BLaER1 treated with 17β-estradiol and CSF1 and Interleukin-3, amounts not matched to agents 10 nM and 100 nM (cell line): ENCODE results near the gene ADCY1.
"Not testable (repeated sequence)": the region's sequence is repeated elsewhere in the genome, so short reads cannot be mapped to it uniquely, and the experiment has no call there.

Source experiments
- H3K27ac ChIP-seq, 11 experiments: shearing (Covaris generic); formaldehyde crosslinking; 2 replicates each; pipeline ENCODE4 v1.8.1; 2022
- H3K27me3 ChIP-seq, 11 experiments: shearing (Covaris generic); formaldehyde crosslinking; 2 replicates each; pipeline ENCODE4 v1.8.1; 2022
- H3K36me3 ChIP-seq, 11 experiments: shearing (Covaris generic); formaldehyde crosslinking; 2 replicates each; pipeline ENCODE4 v1.8.1; 2022
- H3K4me1 ChIP-seq, 10 experiments: shearing (Covaris generic); formaldehyde crosslinking; 2 replicates each; pipeline ENCODE4 v1.8.1; 2022
- H3K4me2 ChIP-seq, 11 experiments: shearing (Covaris generic); formaldehyde crosslinking; 2 replicates each; pipeline ENCODE4 v1.8.1; 2022
- H3K4me3 ChIP-seq, 10 experiments: shearing (Covaris generic); formaldehyde crosslinking; 2 replicates each; pipeline ENCODE4 v1.8.1; 2022
- H3K9ac ChIP-seq, 11 experiments: shearing (Covaris generic); formaldehyde crosslinking; 2 replicates each; pipeline ENCODE4 v1.8.1; 2022
- H3K9me3 ChIP-seq, 11 experiments: shearing (Covaris generic); formaldehyde crosslinking; replicated peaks in 1 of 11; 2 replicates each; pipeline ENCODE4 v1.8.1; 2022
- H4K20me1 ChIP-seq, 11 experiments: shearing (Covaris generic); formaldehyde crosslinking; 2 replicates each; pipeline ENCODE4 v1.8.1; 2022
- Cebpa-rat ChIP-seq, 11 experiments: shearing (Covaris generic); IDR thresholded peaks; 2 replicates each; pipeline ENCODE4 v1.8.1; 2022

Gene ADCY1

DNA sequence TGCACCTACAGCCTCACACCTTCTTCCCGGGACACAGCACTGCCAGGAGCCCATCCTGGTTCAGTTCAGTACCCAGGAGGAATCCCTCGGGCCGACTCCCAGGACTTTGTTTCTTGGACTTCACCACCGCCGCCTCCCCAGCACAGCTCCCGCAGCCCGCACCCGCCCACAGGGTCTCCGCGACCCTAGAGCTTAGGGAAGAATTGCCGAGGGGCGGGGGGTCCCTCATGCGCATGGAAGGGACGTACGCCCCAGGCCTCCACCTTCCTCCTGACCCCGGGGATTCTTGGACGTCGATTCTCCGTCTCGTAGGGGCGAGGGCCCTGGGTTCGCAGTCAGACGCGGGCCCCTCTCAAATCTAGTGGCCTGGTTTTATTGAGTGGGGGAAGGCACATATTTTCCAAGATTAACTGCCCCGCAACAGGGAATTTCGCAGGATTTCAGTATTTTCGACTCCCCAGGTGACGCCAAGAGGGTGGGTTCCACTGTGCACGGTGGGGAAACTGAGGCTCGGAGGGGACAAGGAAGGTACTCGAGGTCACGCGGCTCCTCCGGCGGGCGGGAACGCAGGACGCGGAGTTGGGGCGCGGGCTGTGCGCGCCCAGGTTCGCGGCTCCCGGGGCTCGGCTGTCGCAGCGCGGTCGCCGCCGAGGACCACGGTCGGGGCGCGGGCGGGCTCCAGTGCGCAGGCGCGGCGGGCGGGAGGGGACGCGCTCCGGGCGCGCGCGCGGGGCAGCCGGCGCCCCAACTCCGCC, at the start of gene ADCY1:
Gene ADCY1, plus strand, starts transcription at position 708 of the 755 bp plus-strand sequence. CDS start 176 bp downstream, outside the sequence.
- peaks cover 0 to 22% (median 12%) of the 10 kb centered on the region in 11 experiments; a peak in 11 of 22 replicates for H3K9me3 ChIP-seq
- H3K4me1 ChIP-seq = peaks cover 0 to 14% (median 9%) of the 10 kb centered on the region in 10 experiments; a peak in 19 of 20 replicates
- peak within 1 kb of the TSS; percentile 84 to 92 (median 89) for H3K4me2 ChIP-seq
- TF ChIP-seq Cebpa-rat (IDR thresholded peaks at IDR 0.05) = no peak
- H4K20me1 ChIP-seq = no peaks in the 10 kb centered on the region; a peak in 2 of 22 replicates
- peaks cover 22 to 31% (median 28%) of the 10 kb centered on the region in 11 experiments for H3K27me3 ChIP-seq
- H3K4me3 ChIP-seq = peak within 1 kb of the TSS; percentile 53 to 72 (median 64)
- H3K36me3 ChIP-seq = no peaks in the 10 kb centered on the region
- H3K9ac ChIP-seq = peak within 1 kb of the TSS; percentile 43 to 77 (median 58); a peak in 20 of 22 replicates
- H3K27ac ChIP-seq = peak within 1 kb of the TSS in 3 of 11 experiments; percentile 32 to 54 (median 37); a peak in 2 of 22 replicates

DNA sequence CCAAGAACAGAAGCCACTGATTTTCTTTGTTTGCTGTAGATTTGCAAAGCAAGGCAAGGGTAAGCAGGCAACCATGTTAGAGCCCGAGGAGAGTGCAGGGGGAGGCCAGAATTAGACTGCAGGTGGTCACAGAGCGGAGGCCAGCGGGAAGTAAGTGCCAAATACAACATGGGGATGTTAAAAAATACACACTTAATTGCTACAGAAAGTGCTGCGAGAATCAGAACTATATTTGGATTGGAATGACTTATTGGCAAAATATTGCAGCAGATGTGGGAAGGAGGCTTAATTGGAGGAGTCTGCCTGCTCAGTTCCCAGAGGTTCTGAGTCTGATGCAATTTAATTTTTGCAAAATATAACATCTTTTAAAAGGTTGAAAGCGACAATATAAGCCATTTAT, 49.7 kb upstream of the ADCY1 start:
- Histone ChIP-seq H3K4me3 (no peak overlapping the region), H3K27me3 (no peaks in the 10 kb centered on the region), H4K20me1 (no peaks in the 10 kb centered on the region), H3K27ac (no peak overlapping the region), H3K4me1 (peaks cover 0 to 5% (median 0%) of the 10 kb centered on the region in 10 experiments; a peak in 8 of 20 replicates), H3K9ac (no peak overlapping the region), H3K4me2 (peak overlapping the region in 2 of 11 experiments; percentile 8 to 24; a peak in 1 of 22 replicates), H3K36me3 (no peaks in the 10 kb centered on the region), H3K9me3 (peaks cover 9 to 41% (median 22%) of the 10 kb centered on the region in 11 experiments)
- no peak for TF ChIP-seq Cebpa-rat (IDR thresholded peaks at IDR 0.05)

DNA sequence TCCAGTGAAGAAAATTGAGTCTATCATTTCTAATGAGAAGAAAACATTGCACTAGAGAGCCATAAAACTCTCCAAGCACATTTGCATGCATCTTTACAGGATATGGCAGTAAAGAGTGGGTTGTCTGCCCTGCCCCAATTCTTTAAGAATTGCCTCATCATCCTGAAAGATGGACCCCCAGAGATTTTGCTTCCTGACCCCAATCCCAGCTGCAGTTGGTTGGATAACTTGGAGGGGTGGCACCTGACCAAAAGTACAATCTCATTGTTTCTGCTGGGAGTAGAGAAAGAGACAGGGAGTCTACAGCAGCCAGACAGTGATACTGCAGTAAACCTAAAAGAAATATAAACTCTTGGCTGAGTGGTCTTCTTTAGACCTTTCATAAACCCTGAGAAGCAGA, 49.1 kb upstream of the ADCY1 start:
- Histone ChIP-seq H3K36me3 (no peaks in the 10 kb centered on the region), H3K4me2 (peak overlapping the region in 3 of 11 experiments; percentile 2 to 24 (median 9); a peak in 3 of 22 replicates)

DNA sequence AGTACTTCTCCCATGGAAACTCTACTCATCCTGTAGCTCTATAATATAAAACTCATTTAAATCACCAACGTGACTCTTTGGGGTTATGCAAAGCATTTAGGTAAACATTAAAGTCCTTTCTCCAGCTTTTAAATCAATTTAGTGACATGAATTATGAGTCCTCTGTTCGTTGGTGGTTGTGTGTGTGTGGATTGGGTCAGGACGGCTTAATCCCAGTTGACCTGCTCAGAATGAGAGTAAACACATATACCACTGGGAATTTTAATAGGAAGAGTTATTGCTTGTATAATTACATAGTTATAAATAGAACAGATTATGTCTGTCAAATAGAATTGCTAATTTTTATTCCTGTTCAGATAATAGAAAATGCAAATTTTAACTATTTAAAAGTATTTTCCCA, 30.7 kb upstream of the ADCY1 start:
- Histone ChIP-seq H3K27me3 (no peaks in the 10 kb centered on the region), H3K9ac (no peak overlapping the region), H3K4me3 (no peak overlapping the region), H3K36me3 (peaks cover 0 to 5% (median 0%) of the 10 kb centered on the region in 11 experiments; a peak in 1 of 22 replicates), H3K4me2 (no peak overlapping the region), H3K9me3 (peaks cover 42 to 53% (median 49%) of the 10 kb centered on the region in 11 experiments), H3K4me1 (peaks cover 5 to 26% (median 17%) of the 10 kb centered on the region in 10 experiments; a peak in 17 of 20 replicates), H4K20me1 (no peaks in the 10 kb centered on the region), H3K27ac (no peak overlapping the region)
- no peak for TF ChIP-seq Cebpa-rat (IDR thresholded peaks at IDR 0.05)

More for the DNA sequence above, 49.1 kb upstream of the ADCY1 start:
- H3K4me3 ChIP-seq = no peak overlapping the region
- no peak overlapping the region; a peak in 1 of 22 replicates for H3K27ac ChIP-seq
- H3K9ac ChIP-seq = no peak overlapping the region
- peaks cover 0 to 8% (median 0%) of the 10 kb centered on the region in 10 experiments; a peak in 8 of 20 replicates for H3K4me1 ChIP-seq
- peaks cover 3 to 35% (median 18%) of the 10 kb centered on the region in 11 experiments; a peak in 17 of 22 replicates for H3K9me3 ChIP-seq
- H4K20me1 ChIP-seq = no peaks in the 10 kb centered on the region
- no peaks in the 10 kb centered on the region for H3K27me3 ChIP-seq
- TF ChIP-seq Cebpa-rat (IDR thresholded peaks at IDR 0.05) = no peak

DNA sequence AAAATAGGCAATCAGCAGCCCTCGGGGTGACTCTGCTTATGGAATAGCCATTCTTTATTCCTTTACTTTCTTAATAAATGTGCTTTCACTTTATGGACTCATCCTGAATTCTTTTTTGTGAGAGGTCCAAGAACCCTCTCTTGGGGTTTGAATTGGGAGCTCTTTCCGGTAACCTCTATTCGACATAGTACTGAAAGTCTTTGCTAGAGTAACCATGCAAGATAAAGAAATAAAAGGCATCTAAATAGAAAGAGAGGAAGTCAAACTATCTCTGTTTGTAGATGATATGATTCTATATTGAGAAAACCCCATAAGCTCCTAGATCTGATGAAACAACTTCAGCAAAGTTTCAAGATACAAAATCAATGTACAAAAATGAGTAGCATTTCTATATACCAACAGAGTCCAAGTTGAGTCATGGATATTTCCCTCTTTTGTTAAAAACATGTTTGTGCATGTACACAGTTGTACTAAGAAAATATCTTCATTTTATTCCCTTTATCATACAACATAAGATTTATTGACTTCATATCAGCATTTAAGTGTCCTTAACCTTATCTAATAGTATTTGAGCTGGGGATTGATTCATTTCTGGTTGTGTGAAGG, 29.0 kb upstream of the ADCY1 start:
- Histone ChIP-seq H3K4me2 (peak overlapping the region in 10 of 11 experiments; percentile 29 to 82 (median 61); a peak in 19 of 22 replicates), H3K4me1 (peaks cover 5 to 26% (median 17%) of the 10 kb centered on the region in 10 experiments; a peak in 17 of 20 replicates), H3K9me3 (peaks cover 28 to 47% (median 37%) of the 10 kb centered on the region in 11 experiments), H3K27ac (peak overlapping the region in 5 of 11 experiments; percentile 23 to 65 (median 51); a peak in 7 of 22 replicates), H3K4me3 (peak overlapping the region in 1 of 10 experiments; percentile 19; a peak in 1 of 20 replicates)
- not testable (repeated sequence) for H4K20me1 ChIP-seq, H3K36me3 ChIP-seq, H3K9ac ChIP-seq, H3K27me3 ChIP-seq

DNA sequence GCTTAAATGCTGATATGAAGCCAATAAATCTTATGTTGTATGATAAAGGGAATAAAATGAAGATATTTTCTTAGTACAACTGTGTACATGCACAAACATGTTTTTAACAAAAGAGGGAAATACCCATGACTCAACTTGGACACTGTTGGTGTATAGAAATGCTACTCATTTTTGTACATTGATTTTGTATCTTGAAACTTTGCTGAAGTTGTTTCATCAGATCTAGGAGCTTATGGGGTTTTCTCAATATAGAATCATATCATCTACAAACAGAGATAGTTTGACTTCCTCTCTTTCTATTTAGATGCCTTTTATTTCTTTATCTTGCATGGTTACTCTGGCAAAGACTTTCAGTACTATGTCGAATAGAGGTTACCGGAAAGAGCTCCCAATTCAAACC, 25.3 kb upstream of the ADCY1 start:
- Histone ChIP-seq H3K4me1 (peaks cover 5 to 23% (median 17%) of the 10 kb centered on the region in 10 experiments; a peak in 17 of 20 replicates), H3K9me3 (peaks cover 30 to 51% (median 39%) of the 10 kb centered on the region in 11 experiments)
- not testable (repeated sequence) for H4K20me1 ChIP-seq, H3K27ac ChIP-seq, H3K36me3 ChIP-seq, H3K27me3 ChIP-seq, H3K4me2 ChIP-seq, H3K4me3 ChIP-seq, H3K9ac ChIP-seq

DNA sequence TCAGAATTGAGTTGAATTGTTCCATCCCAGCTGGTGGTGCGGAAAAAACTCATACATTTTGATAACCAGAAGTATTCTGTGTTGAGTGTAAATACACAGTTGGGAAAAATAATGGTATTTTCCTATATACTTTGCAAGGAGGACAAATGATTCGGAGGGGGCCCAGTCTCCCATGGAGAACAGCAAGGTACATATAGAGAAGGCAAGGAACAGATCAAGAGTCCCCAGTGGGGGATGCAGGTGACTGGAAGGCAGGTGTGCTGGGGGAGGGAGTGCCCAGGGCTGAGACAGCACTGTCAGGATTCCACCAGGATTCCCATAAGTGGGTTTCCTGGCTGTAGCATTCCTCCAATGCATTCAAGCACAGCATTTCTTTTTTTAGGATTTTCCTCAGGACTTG, 10.8 kb upstream of the ADCY1 start:
- H3K27me3 ChIP-seq = no peaks in the 10 kb centered on the region
- H3K9ac ChIP-seq = no peak overlapping the region
- H3K4me2 ChIP-seq = 0 out of 22 replicates have a peak overlapping the region, but pooled peaks of 1 of the 11 experiments have one; percentile 53
- peaks cover 20 to 25% (median 22%) of the 10 kb centered on the region in 11 experiments for H3K9me3 ChIP-seq
- H3K27ac ChIP-seq = no peak overlapping the region
- no peaks in the 10 kb centered on the region for H4K20me1 ChIP-seq
- no peak overlapping the region for H3K4me3 ChIP-seq
- 0 out of 22 replicates have a peak, but pooled peaks cover 0 to 3% (median 0%) of the 10 kb centered on the region in 11 experiments for H3K36me3 ChIP-seq
- TF ChIP-seq Cebpa-rat (IDR thresholded peaks at IDR 0.05) = no peak
- H3K4me1 ChIP-seq = peaks cover 0 to 14% (median 10%) of the 10 kb centered on the region in 10 experiments; a peak in 11 of 20 replicates

DNA sequence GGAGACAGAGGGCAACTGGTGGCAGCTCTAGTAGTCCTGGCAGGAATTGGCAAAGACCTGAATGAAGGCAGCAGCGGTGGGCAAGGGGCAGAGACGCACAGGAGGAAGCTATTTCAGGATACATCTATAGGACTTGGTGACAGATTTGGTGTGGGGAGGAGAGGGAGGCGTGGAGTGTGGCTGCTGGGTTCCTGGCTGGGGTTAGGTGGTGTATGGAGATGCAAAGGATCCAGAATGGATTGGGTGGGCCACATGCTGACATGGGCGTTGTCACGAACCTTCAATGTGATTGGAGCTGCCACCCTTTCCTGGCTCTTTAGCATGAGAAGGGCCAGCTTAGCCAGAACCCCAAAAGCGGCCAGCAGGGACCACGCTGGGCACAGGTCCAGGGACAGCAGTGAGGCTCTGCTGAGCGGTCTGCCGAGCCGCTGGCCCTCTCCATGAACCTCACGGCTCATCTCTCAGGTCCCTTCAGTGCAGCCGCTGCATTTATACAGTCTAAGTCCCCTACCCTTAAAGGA, 10.2 kb upstream of the ADCY1 start:
- TF ChIP-seq Cebpa-rat (IDR thresholded peaks at IDR 0.05) = no peak
- Histone ChIP-seq H3K4me1 (peaks cover 0 to 14% (median 10%) of the 10 kb centered on the region in 10 experiments; a peak in 11 of 20 replicates), H3K9me3 (peaks cover 15 to 20% (median 17%) of the 10 kb centered on the region in 11 experiments), H3K4me2 (peak overlapping the region in 7 of 11 experiments; percentile 22 to 54 (median 41); a peak in 10 of 22 replicates), H3K36me3 (0 out of 22 replicates have a peak, but pooled peaks cover 0 to 3% (median 0%) of the 10 kb centered on the region in 11 experiments), H3K27ac (no peak overlapping the region), H3K9ac (no peak overlapping the region), H3K27me3 (no peaks in the 10 kb centered on the region), H3K4me3 (no peak overlapping the region), H4K20me1 (no peaks in the 10 kb centered on the region)
